ENCODE data around the gene OSBPL6. TPM values are rescaled to one million over a fixed set of nuclear protein-coding genes. Genes with fewer than 3 reads are reported as not detected.
"Not testable (repeated sequence)": the region's sequence is repeated elsewhere in the genome, so short reads cannot be mapped to it uniquely, and the experiment has no call there.

The OSBPL6 gene
- total RNA-seq, 1 experiment from 2014 or later, result 5.7 TPM

GRCh38 chr2:178397002-178397605, 202.8 kb downstream of the OSBPL6 start:
- peak; percentile 44 for DNase-seq (ENCODE audit: low read depth)

GRCh38 chr2:178401994-178402437, 207.7 kb downstream of the OSBPL6 start:
- DNase-seq (ENCODE audit: low read depth), result no peak

GRCh38 chr2:178403671-178404306, 209.5 kb downstream of the OSBPL6 start:
- no peak for DNase-seq (ENCODE audit: low read depth)

- DNase-seq (ENCODE audit: low read depth), result peak; percentile 84
These were observed 210.1 kb downstream of the OSBPL6 start for GRCh38 chr2:178404368-178404767.

- DNase-seq (ENCODE audit: low read depth), result no peak
These were observed 214.9 kb downstream of the OSBPL6 start for GRCh38 chr2:178409261-178409660.

GRCh38 chr2:178412047-178412446, 217.7 kb downstream of the OSBPL6 start:
- DNase-seq (ENCODE audit: low read depth), result peak; percentile 39

- not testable (repeated sequence) for DNase-seq (ENCODE audit: low read depth)
These were observed 218.1 kb downstream of the OSBPL6 start for GRCh38 chr2:178412453-178412852.

GRCh38 chr2:178413472-178414265, 219.4 kb downstream of the OSBPL6 start:
- peak; percentile 79 for DNase-seq (ENCODE audit: low read depth)

GRCh38 chr2:178414266-178415247, 220.2 kb downstream of the OSBPL6 start:
- peak; percentile 94 for DNase-seq (ENCODE audit: low read depth)

- DNase-seq (ENCODE audit: low read depth), result no peak
These were observed 221.7 kb downstream of the OSBPL6 start for GRCh38 chr2:178415979-178416378.

- DNase-seq (ENCODE audit: low read depth), result no peak
These were observed 223.6 kb downstream of the OSBPL6 start for GRCh38 chr2:178417916-178418315.

GRCh38 chr2:178418426-178418825, 224.1 kb downstream of the OSBPL6 start:
- no peak for DNase-seq (ENCODE audit: low read depth)

- DNase-seq (ENCODE audit: low read depth), result no peak
These were observed 224.8 kb downstream of the OSBPL6 start for GRCh38 chr2:178419123-178419522.

GRCh38 chr2:178420463-178420999, 226.2 kb downstream of the OSBPL6 start:
- DNase-seq (ENCODE audit: low read depth), result no peak

GRCh38 chr2:178422097-178422496, 227.8 kb downstream of the OSBPL6 start:
- DNase-seq (ENCODE audit: low read depth), result no peak

GRCh38 chr2:178423746-178424145, 229.4 kb downstream of the OSBPL6 start:
- DNase-seq (ENCODE audit: low read depth), result not testable (repeated sequence)

- no peak for DNase-seq (ENCODE audit: low read depth)
These were observed 231.0 kb downstream of the OSBPL6 start for GRCh38 chr2:178425255-178425827.

GRCh38 chr2:178426388-178426787, 232.1 kb downstream of the OSBPL6 start:
- peak; percentile 31 for DNase-seq (ENCODE audit: low read depth)

GRCh38 chr2:178427458-178427857, 233.1 kb downstream of the OSBPL6 start:
- no peak for DNase-seq (ENCODE audit: low read depth)

GRCh38 chr2:178428396-178428806, 234.1 kb downstream of the OSBPL6 start:
- no peak for DNase-seq (ENCODE audit: low read depth)

GRCh38 chr2:178429336-178429735, 235.0 kb downstream of the OSBPL6 start:
- no peak for DNase-seq (ENCODE audit: low read depth)

Measured in M059J (cell line).